ENCODE data around the gene PHF20. TPM values are rescaled to one million over a fixed set of nuclear protein-coding genes. Genes with fewer than 3 reads are reported as not detected.

The PHF20 gene
- total RNA-seq, 4 donors from 2014 or later = 42.0 to 55.9 (median 49.2) TPM

DNA sequence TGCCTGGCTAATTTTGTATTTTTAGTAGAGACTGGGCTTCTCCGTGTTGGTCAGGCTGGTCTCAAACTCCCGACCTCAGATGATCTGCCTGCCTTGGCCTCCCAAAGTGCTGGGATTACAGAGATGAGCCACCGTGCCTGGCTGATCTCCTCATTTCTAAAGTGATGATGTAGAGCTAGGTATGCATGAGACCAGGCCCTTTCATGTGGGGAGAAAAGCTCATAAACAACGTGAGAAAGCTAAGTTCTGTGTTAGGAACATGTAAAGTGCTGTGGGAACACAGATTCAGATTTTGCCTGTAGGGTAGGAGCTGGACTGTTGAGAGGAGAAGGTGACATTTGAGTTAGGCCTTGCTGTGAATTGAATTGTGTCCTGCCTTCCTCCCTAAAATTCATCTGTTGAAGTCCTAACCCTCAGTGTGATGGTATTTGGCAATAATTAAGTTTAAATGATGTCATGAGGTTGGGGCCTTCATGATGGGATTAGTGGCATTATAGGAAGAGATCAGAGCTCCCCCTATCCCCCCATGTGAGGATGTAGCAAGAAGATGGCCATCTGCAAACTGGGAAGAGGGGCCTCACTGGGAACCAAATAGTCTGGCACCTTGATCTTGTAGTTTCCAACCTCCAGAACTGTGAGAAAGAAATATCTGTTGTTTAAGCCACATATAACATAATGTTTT lies 133.3 kb downstream of the PHF20 start:
- Histone ChIP-seq H3K4me3 (no peak overlapping the region), H3K27ac (no peak overlapping the region), H3K27me3 (no peaks in the 10 kb centered on the region), H3K9me3 (no peaks in the 10 kb centered on the region), H3K36me3 (peaks cover 0 to 45% of the 10 kb centered on the region in 2 donors), H3K4me1 (no peaks in the 10 kb centered on the region)
- 89 to 100% methylated on average over 1 to 4 of the region's 4 CpGs for WGBS, 2 donors (ENCODE audit: low coverage in 1 of 2)
- TF ChIP-seq POLR2A (IDR thresholded peaks at IDR 0.05) = no peak
- TF ChIP-seq POLR2AphosphoS5 (IDR thresholded peaks at IDR 0.05) = no peak
- TF ChIP-seq, protein P1, sequence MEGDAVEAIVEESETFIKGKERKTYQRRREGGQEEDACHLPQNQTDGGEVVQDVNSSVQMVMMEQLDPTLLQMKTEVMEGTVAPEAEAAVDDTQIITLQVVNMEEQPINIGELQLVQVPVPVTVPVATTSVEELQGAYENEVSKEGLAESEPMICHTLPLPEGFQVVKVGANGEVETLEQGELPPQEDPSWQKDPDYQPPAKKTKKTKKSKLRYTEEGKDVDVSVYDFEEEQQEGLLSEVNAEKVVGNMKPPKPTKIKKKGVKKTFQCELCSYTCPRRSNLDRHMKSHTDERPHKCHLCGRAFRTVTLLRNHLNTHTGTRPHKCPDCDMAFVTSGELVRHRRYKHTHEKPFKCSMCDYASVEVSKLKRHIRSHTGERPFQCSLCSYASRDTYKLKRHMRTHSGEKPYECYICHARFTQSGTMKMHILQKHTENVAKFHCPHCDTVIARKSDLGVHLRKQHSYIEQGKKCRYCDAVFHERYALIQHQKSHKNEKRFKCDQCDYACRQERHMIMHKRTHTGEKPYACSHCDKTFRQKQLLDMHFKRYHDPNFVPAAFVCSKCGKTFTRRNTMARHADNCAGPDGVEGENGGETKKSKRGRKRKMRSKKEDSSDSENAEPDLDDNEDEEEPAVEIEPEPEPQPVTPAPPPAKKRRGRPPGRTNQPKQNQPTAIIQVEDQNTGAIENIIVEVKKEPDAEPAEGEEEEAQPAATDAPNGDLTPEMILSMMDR (IDR thresholded peaks at IDR 0.05) = no peak
- TF ChIP-seq EP300 (IDR thresholded peaks at IDR 0.05) = no peak
- no peak for ATAC-seq

DNA sequence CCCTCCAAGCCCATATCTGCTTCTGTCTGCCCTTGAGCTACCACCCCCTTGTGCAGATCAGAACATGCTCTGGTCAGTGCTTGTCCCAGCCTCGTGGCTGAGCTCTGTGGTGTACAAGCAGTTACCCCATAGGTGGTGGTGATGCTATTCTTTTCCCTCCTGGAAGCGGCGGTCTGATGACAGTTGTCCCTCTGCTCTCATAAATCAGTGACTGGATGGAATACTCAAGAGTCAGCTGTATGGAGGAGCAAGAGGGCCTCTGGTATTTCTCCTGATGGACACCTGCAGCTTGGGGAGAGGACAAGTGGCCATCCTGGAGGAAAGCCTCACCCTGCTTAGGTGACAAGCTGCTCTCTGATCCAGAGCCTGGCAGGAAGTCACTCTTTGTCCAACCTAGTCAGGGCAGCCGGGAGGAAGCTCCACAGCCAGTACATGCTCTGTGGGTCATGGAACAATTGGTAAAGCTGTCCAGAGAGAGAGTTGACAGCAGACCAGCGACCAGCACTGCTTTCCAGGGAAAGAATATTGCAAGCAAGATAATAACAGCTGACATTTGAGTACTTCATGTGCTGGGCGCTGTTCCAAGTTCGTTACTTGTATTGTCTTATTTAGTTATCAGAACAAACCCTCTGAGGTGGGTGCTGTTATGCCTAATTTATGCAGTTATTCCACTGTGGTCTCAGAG lies 135.3 kb downstream of the PHF20 start:
- H3K4me1 ChIP-seq = no peaks in the 10 kb centered on the region
- no peak overlapping the region for H3K27ac ChIP-seq
- H3K4me3 ChIP-seq = no peak overlapping the region
- 56 to 78% methylated on average over 3 to 4 of the region's 7 CpGs for WGBS, 2 donors (ENCODE audit: low coverage in 1 of 2)
- peaks cover 0 to 52% of the 10 kb centered on the region in 2 donors for H3K36me3 ChIP-seq
- TF ChIP-seq POLR2AphosphoS5 (IDR thresholded peaks at IDR 0.05) (no peak), POLR2A (IDR thresholded peaks at IDR 0.05) (no peak), EP300 (IDR thresholded peaks at IDR 0.05) (no peak)
- TF ChIP-seq, protein P1 (IDR thresholded peaks at IDR 0.05) = no peak
- peak; percentile 43 for ATAC-seq
- H3K9me3 ChIP-seq = no peaks in the 10 kb centered on the region
- no peaks in the 10 kb centered on the region for H3K27me3 ChIP-seq

DNA sequence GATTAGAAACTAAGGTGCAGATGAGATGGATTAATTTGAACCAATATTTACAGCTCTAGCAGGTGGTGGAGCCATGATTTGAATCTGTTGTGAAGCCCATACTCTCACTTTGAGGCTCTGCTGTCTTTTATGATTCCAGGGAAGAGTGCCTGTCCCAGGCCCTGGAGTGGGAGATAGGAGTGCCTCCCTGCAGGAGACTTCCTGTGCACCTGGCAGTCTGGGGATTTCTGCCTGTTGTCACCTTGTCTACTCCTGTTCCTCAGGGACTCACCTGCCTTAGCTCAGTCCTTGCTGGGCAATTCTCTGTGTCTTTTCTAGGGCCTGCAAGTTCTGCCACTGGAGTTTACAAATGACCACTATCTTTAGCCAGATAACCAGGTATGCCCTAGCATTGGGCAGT lies 136.2 kb downstream of the PHF20 start:
- Histone ChIP-seq H3K4me1 (no peaks in the 10 kb centered on the region), H3K27me3 (no peaks in the 10 kb centered on the region), H3K9me3 (no peaks in the 10 kb centered on the region), H3K27ac (no peak overlapping the region), H3K36me3 (peaks cover 0 to 57% of the 10 kb centered on the region in 2 donors), H3K4me3 (no peak overlapping the region)
- no peak for ATAC-seq
- TF ChIP-seq EP300 (IDR thresholded peaks at IDR 0.05) = no peak
- no peak for TF ChIP-seq POLR2AphosphoS5 (IDR thresholded peaks at IDR 0.05)
- TF ChIP-seq, protein P1 (IDR thresholded peaks at IDR 0.05) = no peak
- TF ChIP-seq POLR2A (IDR thresholded peaks at IDR 0.05) = no peak

DNA sequence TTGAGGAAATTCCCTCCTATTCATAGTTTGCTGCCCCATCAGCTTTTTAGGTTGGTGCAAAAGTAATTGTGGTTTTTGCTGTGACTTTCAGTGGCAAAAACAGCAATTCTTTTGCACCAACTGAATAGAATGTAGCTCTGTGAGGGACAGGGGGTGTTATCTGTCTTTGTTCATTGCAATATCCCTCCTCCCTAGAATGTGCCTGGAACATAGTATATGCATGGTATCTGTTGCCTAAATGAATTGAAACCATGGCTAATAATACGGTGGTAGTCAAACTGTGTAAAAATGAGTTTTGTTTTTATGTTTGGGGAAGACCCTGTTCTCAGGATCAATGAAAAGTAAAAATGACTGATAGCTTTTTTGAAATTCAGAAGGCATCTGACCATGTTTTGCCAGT lies 137.4 kb downstream of the PHF20 start:
- H3K36me3 ChIP-seq = peaks cover 0 to 69% of the 10 kb centered on the region in 2 donors
- 78 to 91% methylated on average over 1 of the region's 1 CpG for WGBS, 2 donors (ENCODE audit: low coverage in 1 of 2)
- ATAC-seq = no peak

More for the DNA sequence above, 137.4 kb downstream of the PHF20 start:
- Histone ChIP-seq H3K27ac (no peak overlapping the region), H3K4me3 (no peak overlapping the region), H3K9me3 (no peaks in the 10 kb centered on the region), H3K27me3 (no peaks in the 10 kb centered on the region), H3K4me1 (no peaks in the 10 kb centered on the region)
- TF ChIP-seq POLR2AphosphoS5 (IDR thresholded peaks at IDR 0.05) = no peak
- no peak for TF ChIP-seq POLR2A (IDR thresholded peaks at IDR 0.05)
- no peak for TF ChIP-seq EP300 (IDR thresholded peaks at IDR 0.05)
- TF ChIP-seq, protein P1 (IDR thresholded peaks at IDR 0.05) = no peak

All from gastroesophageal sphincter (tissue), 4 donors.